ENCODE data around the gene SHMT2. TPM values are rescaled to one million over a fixed set of nuclear protein-coding genes. Genes with fewer than 3 reads are reported as not detected.

Gene SHMT2
- total and polyA plus RNA-seq, 2 donors: 37.0 to 63.1 TPM

Other genes with a start within 250 kb of the SHMT2 start
- 5.1 TPM for gene ZBTB39, start 223.2 kb upstream of the SHMT2 start, total RNA-seq
- 3.0 TPM for gene ZBTB39, start 223.2 kb upstream of the SHMT2 start, polyA plus RNA-seq
- 0.76 TPM for gene TAC3, start 213.2 kb upstream of the SHMT2 start, total RNA-seq
- 4.3 TPM for gene TAC3, start 213.2 kb upstream of the SHMT2 start, polyA plus RNA-seq
- gene MYO1A, start 179.6 kb upstream of the SHMT2 start, total RNA-seq: 1.1 TPM
- gene MYO1A, start 179.6 kb upstream of the SHMT2 start, polyA plus RNA-seq: 0.52 TPM
- gene NEMP1, start 150.9 kb upstream of the SHMT2 start, total RNA-seq: 19.5 TPM
- gene NEMP1, start 150.9 kb upstream of the SHMT2 start, polyA plus RNA-seq: 9.5 TPM
- 33.7 TPM for gene NAB2, start 140.6 kb upstream of the SHMT2 start, total RNA-seq
- 32.7 TPM for gene NAB2, start 140.6 kb upstream of the SHMT2 start, polyA plus RNA-seq
- 70.2 TPM for gene STAT6, start 118.3 kb upstream of the SHMT2 start, total RNA-seq
- gene STAT6, start 118.3 kb upstream of the SHMT2 start, polyA plus RNA-seq: 236 TPM
- 4.5 TPM for gene LRP1, start 101.2 kb upstream of the SHMT2 start, total RNA-seq
- gene LRP1, start 101.2 kb upstream of the SHMT2 start, polyA plus RNA-seq: 22.6 TPM
- not detected for gene LRP1-AS, start 82.1 kb upstream of the SHMT2 start, total RNA-seq
- not detected for gene LRP1-AS, start 82.1 kb upstream of the SHMT2 start, polyA plus RNA-seq
- 0.14 TPM for gene NXPH4, start 12.9 kb upstream of the SHMT2 start, total RNA-seq
- 0.16 TPM for gene NXPH4, start 12.9 kb upstream of the SHMT2 start, polyA plus RNA-seq
- 2.1 TPM for gene STAC3, start 21.5 kb downstream of the SHMT2 start, total RNA-seq
- 12.3 TPM for gene STAC3, start 21.5 kb downstream of the SHMT2 start, polyA plus RNA-seq
- 12.6 TPM for gene R3HDM2, start 201.3 kb downstream of the SHMT2 start, total RNA-seq
- 22.4 TPM for gene R3HDM2, start 201.3 kb downstream of the SHMT2 start, polyA plus RNA-seq
- gene INHBC, start 205.1 kb downstream of the SHMT2 start, total RNA-seq: not detected
- 0.05 TPM for gene INHBC, start 205.1 kb downstream of the SHMT2 start, polyA plus RNA-seq
- gene INHBE, start 225.6 kb downstream of the SHMT2 start, total RNA-seq: 0.09 TPM
- 0.14 TPM for gene INHBE, start 225.6 kb downstream of the SHMT2 start, polyA plus RNA-seq
- 0.85 TPM for gene GLI1, start 230.1 kb downstream of the SHMT2 start, total RNA-seq
- gene GLI1, start 230.1 kb downstream of the SHMT2 start, polyA plus RNA-seq: 0.71 TPM

Data from thymus (tissue), 2 donors.